ENCODE measurements around the gene WWC1. TPM values are rescaled to one million over a fixed set of nuclear protein-coding genes. Genes with fewer than 3 reads are reported as not detected.

WWC1 gene
- total RNA-seq, 1 experiment from 2014 or later, result 108 TPM

DNA sequence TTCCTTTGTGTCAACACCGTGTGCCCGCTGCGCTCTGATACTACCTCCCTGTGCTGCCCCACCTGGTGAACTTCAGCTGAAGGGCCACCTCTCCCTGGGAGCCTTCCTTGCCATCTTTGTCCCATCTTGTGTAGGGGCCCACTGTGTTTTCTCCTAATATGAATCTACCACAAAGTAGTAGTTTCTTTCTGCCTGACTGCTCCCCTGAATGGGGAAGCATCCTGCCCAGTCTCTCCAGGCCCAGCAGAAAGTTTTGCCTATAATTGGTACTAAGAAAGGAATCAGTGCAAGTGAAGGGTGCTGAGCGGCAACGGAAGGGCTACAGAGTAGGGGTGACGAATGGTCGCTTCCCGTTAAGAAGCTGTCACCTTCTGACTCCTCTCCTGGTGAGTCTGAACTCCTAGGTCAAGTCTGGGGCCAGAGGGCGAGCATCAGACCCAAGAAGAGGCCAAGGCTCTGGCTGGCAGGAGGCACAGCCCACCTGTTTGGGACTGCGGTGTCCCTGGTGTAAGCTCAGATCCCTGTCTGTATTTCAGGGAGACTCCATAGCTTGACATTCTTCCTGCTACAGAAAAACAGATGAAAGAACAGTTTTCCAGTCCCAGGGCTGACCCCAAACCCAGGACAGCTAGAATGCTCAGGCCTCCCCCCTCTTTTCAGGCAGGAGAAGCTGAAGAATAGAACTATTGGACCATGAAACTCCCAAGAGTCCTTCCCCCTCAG lies 24.1 kb downstream of the WWC1 start:
- TSS peak; percentile 70 for BruUV-seq (replicated peaks)
- TF ChIP-seq, protein P1, sequence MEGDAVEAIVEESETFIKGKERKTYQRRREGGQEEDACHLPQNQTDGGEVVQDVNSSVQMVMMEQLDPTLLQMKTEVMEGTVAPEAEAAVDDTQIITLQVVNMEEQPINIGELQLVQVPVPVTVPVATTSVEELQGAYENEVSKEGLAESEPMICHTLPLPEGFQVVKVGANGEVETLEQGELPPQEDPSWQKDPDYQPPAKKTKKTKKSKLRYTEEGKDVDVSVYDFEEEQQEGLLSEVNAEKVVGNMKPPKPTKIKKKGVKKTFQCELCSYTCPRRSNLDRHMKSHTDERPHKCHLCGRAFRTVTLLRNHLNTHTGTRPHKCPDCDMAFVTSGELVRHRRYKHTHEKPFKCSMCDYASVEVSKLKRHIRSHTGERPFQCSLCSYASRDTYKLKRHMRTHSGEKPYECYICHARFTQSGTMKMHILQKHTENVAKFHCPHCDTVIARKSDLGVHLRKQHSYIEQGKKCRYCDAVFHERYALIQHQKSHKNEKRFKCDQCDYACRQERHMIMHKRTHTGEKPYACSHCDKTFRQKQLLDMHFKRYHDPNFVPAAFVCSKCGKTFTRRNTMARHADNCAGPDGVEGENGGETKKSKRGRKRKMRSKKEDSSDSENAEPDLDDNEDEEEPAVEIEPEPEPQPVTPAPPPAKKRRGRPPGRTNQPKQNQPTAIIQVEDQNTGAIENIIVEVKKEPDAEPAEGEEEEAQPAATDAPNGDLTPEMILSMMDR (IDR thresholded peaks at IDR 0.05; ENCODE audit: insufficient read depth in 1 of 2, low read depth in 1 of 2, low read length in 1 of 2, severe bottlenecking in 1 of 2, unreplicated experiment in 1 of 2), result no peak
- no peaks in the 10 kb centered on the region for H3K9me3 Mint-ChIP-seq (ENCODE audit: unreplicated experiment)
- ChIA-PET POLR2A (interaction anchor here (0.5 to 3.9 kb wide), 7 partner anchors 13 to 95 kb away, joined by 3 to 22 read pairs (median 5); partner anchors contain the start of gene WWC1), CTCF (interaction anchor here (0.5 to 3.4 kb wide), 10 partner anchors 9 to 49 kb away, joined by 3 to 24 read pairs (median 4); partner anchors contain the start of gene WWC1)
- H3K4me1 ChIP-seq, result peaks cover 86% of the 10 kb centered on the region
- peaks cover 4% of the 10 kb centered on the region; the same call in 1 of the 2 replicates for H3K36me3 ChIP-seq (ENCODE audit: control insufficient read depth, insufficient read depth, low read length)
- no peak for DNase-seq
- H3K27me3 Mint-ChIP-seq (ENCODE audit: insufficient read depth, unreplicated experiment), result no peaks in the 10 kb centered on the region
- peaks cover 79% of the 10 kb centered on the region for H3K36me3 Mint-ChIP-seq (ENCODE audit: insufficient read depth, unreplicated experiment)
- H3K4me3 Mint-ChIP-seq (ENCODE audit: unreplicated experiment), result peak overlapping the region; percentile 64
- intact Hi-C loops (cut with micrococcal nuclease; ENCODE audit: unreplicated experiment), result loop anchor here (1.0 kb wide), 7 partner anchors 7 to 50 kb away; partner anchors contain the start of gene WWC1
- peak overlapping the region; percentile 98 for H3K27ac Mint-ChIP-seq (ENCODE audit: unreplicated experiment)
- H3K4me1 Mint-ChIP-seq (ENCODE audit: low read depth, unreplicated experiment), result peaks cover 51% of the 10 kb centered on the region
- H3K4me3 ChIP-seq (ENCODE audit: low read depth, low read length), result no peak overlapping the region
- no peaks in the 10 kb centered on the region for H3K9me3 ChIP-seq
- H3K27me3 ChIP-seq (replicated peaks; ENCODE audit: control insufficient read depth, insufficient read depth, low read length), result no peaks in the 10 kb centered on the region

DNA sequence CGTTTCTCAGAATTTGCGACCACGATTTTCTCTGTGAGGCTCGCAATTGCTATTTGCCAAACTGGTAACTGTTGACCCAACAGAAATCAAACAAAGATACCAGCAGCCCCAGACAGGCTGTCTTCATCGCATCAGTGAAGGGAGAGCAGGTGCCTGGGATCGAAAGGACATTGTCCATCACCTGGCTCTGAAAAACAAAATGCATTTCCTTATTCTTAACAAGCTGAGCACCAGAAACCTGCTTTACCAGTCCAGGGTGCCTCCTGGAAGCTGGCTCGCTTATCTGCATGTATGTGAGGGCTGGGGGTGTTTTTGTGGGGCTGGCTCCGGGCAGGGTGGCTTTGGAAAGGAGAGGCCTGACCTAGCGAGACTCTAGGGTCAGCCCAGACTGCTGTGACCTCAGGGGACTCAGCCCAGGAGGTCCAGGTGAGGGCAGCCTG lies 24.7 kb downstream of the WWC1 start:
- CTCF ChIA-PET, result interaction anchor here (1.1 to 3.4 kb wide), 6 partner anchors 9 to 46 kb away, joined by 3 to 24 read pairs (median 4); partner anchors contain the start of gene WWC1
- peak overlapping the region; percentile 64 for H3K4me3 Mint-ChIP-seq (ENCODE audit: unreplicated experiment)
- H3K27me3 ChIP-seq (replicated peaks; ENCODE audit: control insufficient read depth, insufficient read depth, low read length), result no peaks in the 10 kb centered on the region
- H3K36me3 ChIP-seq (ENCODE audit: control insufficient read depth, insufficient read depth, low read length), result peaks cover 4% of the 10 kb centered on the region; the same call in 1 of the 2 replicates
- peak overlapping the region; percentile 98 for H3K27ac Mint-ChIP-seq (ENCODE audit: unreplicated experiment)
- peaks cover 46% of the 10 kb centered on the region for H3K4me1 Mint-ChIP-seq (ENCODE audit: low read depth, unreplicated experiment)
- intact Hi-C loops (cut with micrococcal nuclease; ENCODE audit: unreplicated experiment), result loop anchor here (1.0 kb wide), 7 partner anchors 8 to 49 kb away; partner anchors contain the start of gene WWC1
- peaks cover 82% of the 10 kb centered on the region for H3K4me1 ChIP-seq
- no peaks in the 10 kb centered on the region for H3K9me3 ChIP-seq
- peaks cover 77% of the 10 kb centered on the region for H3K36me3 Mint-ChIP-seq (ENCODE audit: insufficient read depth, unreplicated experiment)
- POLR2A ChIA-PET, result interaction anchor here (0.5 to 3.9 kb wide), 5 partner anchors 12 to 44 kb away, joined by 3 to 22 read pairs (median 6); partner anchors contain the start of gene WWC1
- peak; percentile 90 to 95 for DNase-seq
- H3K9me3 Mint-ChIP-seq (ENCODE audit: unreplicated experiment), result no peaks in the 10 kb centered on the region
- BruUV-seq (replicated peaks), result no TSS peak
- TF ChIP-seq, protein P1 (IDR thresholded peaks at IDR 0.05; ENCODE audit: insufficient read depth in 1 of 2, low read depth in 1 of 2, low read length in 1 of 2, severe bottlenecking in 1 of 2, unreplicated experiment in 1 of 2), result no peak
- H3K4me3 ChIP-seq (ENCODE audit: low read depth, low read length), result no peak overlapping the region
- no peaks in the 10 kb centered on the region for H3K27me3 Mint-ChIP-seq (ENCODE audit: insufficient read depth, unreplicated experiment)

DNA sequence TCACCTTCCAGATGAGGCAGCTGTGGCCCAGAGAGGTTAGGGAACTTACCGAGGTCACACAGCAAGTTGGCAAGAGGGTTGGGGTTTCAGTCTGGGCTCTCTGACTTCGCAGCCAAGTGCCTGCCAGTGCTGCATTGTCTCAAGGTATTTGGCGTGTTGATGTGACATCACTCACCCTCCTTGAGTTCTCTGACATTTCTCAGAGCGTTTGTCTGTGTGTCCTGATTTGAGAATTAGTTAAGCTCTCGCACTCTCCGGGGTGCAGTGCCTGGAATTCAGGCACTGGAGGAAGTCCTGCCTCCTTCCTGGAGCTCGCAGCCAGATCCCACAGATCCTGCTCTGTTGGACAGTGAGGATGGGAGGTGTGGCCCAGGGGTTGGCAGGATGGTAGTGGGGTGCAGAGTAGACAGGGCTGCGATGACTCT lies 25.7 kb downstream of the WWC1 start:
- H3K4me1 Mint-ChIP-seq (ENCODE audit: low read depth, unreplicated experiment), result peaks cover 48% of the 10 kb centered on the region
- intact Hi-C loops (cut with micrococcal nuclease; ENCODE audit: unreplicated experiment), result loop anchor here (1.0 kb wide), 1 partner anchor 47 kb away; no protein-coding TSS in a partner anchor
- peak overlapping the region; percentile 35 for H3K4me3 Mint-ChIP-seq (ENCODE audit: unreplicated experiment)
- Histone ChIP-seq H3K36me3 (ENCODE audit: control insufficient read depth, insufficient read depth, low read length) (peaks cover 4% of the 10 kb centered on the region; the same call in 1 of the 2 replicates), H3K27me3 (replicated peaks; ENCODE audit: control insufficient read depth, insufficient read depth, low read length) (no peaks in the 10 kb centered on the region), H3K4me3 (ENCODE audit: low read depth, low read length) (no peak overlapping the region), H3K4me1 (peaks cover 83% of the 10 kb centered on the region), H3K9me3 (no peaks in the 10 kb centered on the region)
- no peaks in the 10 kb centered on the region for H3K9me3 Mint-ChIP-seq (ENCODE audit: unreplicated experiment)
- peaks cover 75% of the 10 kb centered on the region for H3K36me3 Mint-ChIP-seq (ENCODE audit: insufficient read depth, unreplicated experiment)
- ChIA-PET POLR2A (interaction anchor here (1.0 to 3.9 kb wide), 3 partner anchors 12 to 47 kb away, joined by 3 to 22 read pairs (median 5); partner anchors contain the start of gene WWC1), CTCF (interaction anchor here (0.8 to 1.9 kb wide), 5 partner anchors 12 to 49 kb away, joined by 3 to 5 read pairs (median 4); partner anchors contain the start of gene WWC1)
- H3K27me3 Mint-ChIP-seq (ENCODE audit: insufficient read depth, unreplicated experiment), result no peaks in the 10 kb centered on the region
- DNase-seq, result no peak
- BruUV-seq (replicated peaks), result no TSS peak
- peak overlapping the region; percentile 98 for H3K27ac Mint-ChIP-seq (ENCODE audit: unreplicated experiment)
- TF ChIP-seq, protein P1 (IDR thresholded peaks at IDR 0.05; ENCODE audit: insufficient read depth in 1 of 2, low read depth in 1 of 2, low read length in 1 of 2, severe bottlenecking in 1 of 2, unreplicated experiment in 1 of 2), result no peak

All from Caco-2 (cell line).